HepG2 (cell line): ENCODE data around the gene TM9SF4. TPM values are rescaled to one million over a fixed set of nuclear protein-coding genes. Genes with fewer than 3 reads are reported as not detected.

Experiments used
- ATAC-seq: fragments of 200-7000 bp; cut with Tn5 transposase; 3 replicates; pipeline ENCODE4 v1.9.1; 2020; ENCODE audit warnings: mild to moderate bottlenecking, moderate library complexity
- BruUV-seq: library from RNA; stranded (reverse); fragments of 400-500 nt; replicated peaks from 2 replicates; lab custom pipeline; 2021; lab: Mats Ljungman, UMichigan
- CTCF ChIA-PET: fragments of 300-600 bp; formaldehyde crosslinking; extraction: SDS; loops from one replicate; lab custom pipeline; 2021; ENCODE audit warnings: low total read pairs, inconsistent platforms, low intra/inter-chr PET ratio; lab: Yijun Ruan, JAX
- POLR2A ChIA-PET: fragments of 350-600 bp; sonication (Branson Sonifier 250); formaldehyde crosslinking; loops from one replicate; lab custom pipeline; 2020; ENCODE audit warnings: antibody characterized with exemption, inconsistent platforms; lab: Yijun Ruan, JAX
- DNase-seq: peaks from one replicate; pipeline ENCODE4 v3.0.0-alpha.2; 2015; ENCODE audit warnings: low spot score
- FAIRE-seq: peaks from 3 replicates; lab custom pipeline; 2011; peaks lifted over from hg19 to GRCh38; lab: Jason Lieb, UNC
- H2AFZ ChIP-seq: one replicate; pipeline ENCODE4 v1.6.1; 2011; ENCODE audit warnings: low read length, inconsistent platforms
- H3K27ac ChIP-seq: fragments of 300-600 bp; 3 replicates; pipeline ENCODE4 v1.8.0; 2011; ENCODE audit warnings: mixed run types, mild to moderate bottlenecking, mixed read lengths, low read length, inconsistent platforms; ENCODE audit not compliant: insufficient read depth; ENCODE audit errors: extremely low read length
- H3K27me3 ChIP-seq, 2 experiments: fragments of 200-600 bp in 1 of 2; 2 replicates in 1 of 2; 3 replicates in 1 of 2; pipeline versions ENCODE4 v1.6.0 to v1.8.0; 2011; ENCODE audit warnings: low read length in 2 of 2, mild to moderate bottlenecking in 2 of 2, moderate library complexity in 2 of 2, inconsistent platforms in 1 of 2; ENCODE audit not compliant: insufficient read depth in 2 of 2, control insufficient read depth in 1 of 2
- H3K36me3 ChIP-seq, 2 experiments: fragments of 200-600 bp in 1 of 2; replicated peaks in 1 of 2; 2 replicates in 1 of 2; 3 replicates in 1 of 2; pipeline versions ENCODE4 v1.5.1 to v1.8.0; 2011; ENCODE audit warnings: low read length in 2 of 2, inconsistent platforms in 1 of 2; ENCODE audit not compliant: insufficient read depth in 2 of 2, control insufficient read depth in 1 of 2
- H3K4me1 ChIP-seq: 2 replicates; pipeline ENCODE4 v1.5.1; 2012; ENCODE audit warnings: low read length, inconsistent platforms; ENCODE audit not compliant: insufficient read depth
- H3K4me2 ChIP-seq: 2 replicates; pipeline ENCODE4 v1.6.0; 2011; ENCODE audit warnings: low read depth, low read length, inconsistent platforms
- H3K4me3 ChIP-seq, 3 experiments: fragments of 200-600 bp in 1 of 3; sonication (generic), shearing (Covaris generic) in 1 of 3; replicated peaks in 1 of 3; 2 replicates each; pipeline ENCODE4 v1.5.1; 2011 to 2016; ENCODE audit warnings: low read length in 3 of 3, inconsistent platforms in 2 of 3, low read depth in 2 of 3, mild to moderate bottlenecking in 2 of 3, control low read depth in 1 of 3, mixed read lengths in 1 of 3; ENCODE audit not compliant: insufficient read depth in 1 of 3
- H3K79me2 ChIP-seq: one replicate; pipeline ENCODE4 v1.6.1; 2011; ENCODE audit warnings: low read length, inconsistent platforms; ENCODE audit not compliant: insufficient read depth
- H3K9ac ChIP-seq: 2 replicates; pipeline ENCODE4 v1.6.0; 2011; ENCODE audit warnings: mild to moderate bottlenecking, low read depth, low read length, inconsistent platforms; ENCODE audit not compliant: insufficient read depth
- H3K9me3 ChIP-seq: 2 replicates; pipeline ENCODE4 v1.5.1; 2012; ENCODE audit warnings: mild to moderate bottlenecking, low read length
- H4K20me1 ChIP-seq: 2 replicates; pipeline ENCODE4 v1.6.0; 2011; ENCODE audit warnings: inconsistent platforms, mild to moderate bottlenecking, low read length, moderate library complexity; ENCODE audit not compliant: insufficient read depth
- AGO2 ChIP-seq: fragments of 200-400 bp; formaldehyde crosslinking; optimal IDR thresholded peaks from 2 replicates; pipeline ENCODE3; 2017; ENCODE audit warnings: mild to moderate bottlenecking, low read depth, low read length, moderate library complexity
- AKAP8 ChIP-seq: sonication (generic); formaldehyde crosslinking; IDR thresholded peaks from 2 replicates; pipeline ENCODE4 v1.5.1; 2020; ENCODE audit warnings: mild to moderate bottlenecking, missing genetic modification reagents
- ARNTL ChIP-seq: sonication (generic); formaldehyde crosslinking; IDR thresholded peaks from 2 replicates; pipeline ENCODE4 v1.4.0; 2020; ENCODE audit warnings: mild to moderate bottlenecking, missing genetic modification reagents
- DNMT1 ChIP-seq: sonication (generic); formaldehyde crosslinking; IDR thresholded peaks from 2 replicates; pipeline ENCODE4 v1.5.1; 2020; ENCODE audit warnings: mild to moderate bottlenecking, missing genetic modification reagents
- HDAC1 ChIP-seq: sonication (generic); formaldehyde crosslinking; IDR thresholded peaks from 2 replicates; pipeline ENCODE4 v1.5.1; 2020; ENCODE audit warnings: mild to moderate bottlenecking, missing genetic modification reagents
- MAFF ChIP-seq: IDR thresholded peaks from 2 replicates; pipeline ENCODE4 v1.6.1; 2011; ENCODE audit warnings: low read depth, low read length, improper control_type of control experiment
- MIER3 ChIP-seq: IDR thresholded peaks from 2 replicates; pipeline ENCODE4 v1.6.1; 2016; ENCODE audit warnings: missing compliant biosample characterization, borderline replicate concordance
- PCBP1 ChIP-seq: fragments of 200-400 bp; formaldehyde crosslinking; IDR thresholded peaks from 2 replicates; pipeline ENCODE4 v1.6.1; 2017; ENCODE audit warnings: mild to moderate bottlenecking, low read depth, low read length, borderline replicate concordance
- POLR2A ChIP-seq, 2 experiments: IDR thresholded peaks; 2 replicates each; pipeline ENCODE4 v1.6.1; 2011; ENCODE audit warnings: low read depth in 2 of 2, low read length in 2 of 2, mild to moderate bottlenecking in 1 of 2, moderate library complexity in 1 of 2; ENCODE audit not compliant: insufficient read depth in 1 of 2
- RXRA ChIP-seq: sonication (generic); formaldehyde crosslinking; IDR thresholded peaks from 2 replicates; pipeline ENCODE4 v1.5.1; 2020; ENCODE audit warnings: missing genetic modification reagents
- ZFY ChIP-seq: sonication (generic); formaldehyde crosslinking; IDR thresholded peaks from 2 replicates; pipeline ENCODE4 v1.4.0; 2020; ENCODE audit warnings: missing genetic modification reagents
- ZNF264 ChIP-seq: sonication (generic); formaldehyde crosslinking; IDR thresholded peaks from 2 replicates; pipeline ENCODE4 v1.4.0; 2020; ENCODE audit warnings: missing genetic modification reagents
- ZNF333 ChIP-seq: sonication (generic); formaldehyde crosslinking; IDR thresholded peaks from 2 replicates; pipeline ENCODE4 v1.4.0; 2020; ENCODE audit warnings: mild to moderate bottlenecking, missing genetic modification reagents, borderline replicate concordance
- ZNF530 ChIP-seq: sonication (generic); formaldehyde crosslinking; IDR thresholded peaks from 2 replicates; pipeline ENCODE4 v1.5.0; 2020; ENCODE audit warnings: low read depth, mild to moderate bottlenecking, missing genetic modification reagents
- ZNF687 ChIP-seq: sonication (generic); formaldehyde crosslinking; IDR thresholded peaks from 2 replicates; pipeline ENCODE4 v1.5.1; 2020; ENCODE audit warnings: mild to moderate bottlenecking, missing genetic modification reagents, moderate library complexity
- WGBS: methylation state at CpG from one replicate; pipeline ENCODE4 v1.1.6; 2017; ENCODE audit warnings: low lambda C conversion rate; 5-methylcytosine and 5-hydroxymethylcytosine counted together
- in situ Hi-C: cut with HindIII; loops from 2 replicates; pipeline ENCODE4 v1.10.0; 2017; ENCODE audit warnings: low pct_unique_long_range_greater_than_20kb; ENCODE audit not compliant: extremely low pct_ligation_motif_present
- intact Hi-C: fragments of 100-400 bp; cut with micrococcal nuclease; formaldehyde crosslinking; loops from one replicate; pipeline ENCODE4 v1.10.0; 2022; ENCODE audit not compliant: unreplicated experiment
- polyA plus RNA-seq, 8 experiments: library from polyadenylated mRNA; depleted of rRNA in 3 of 8; stranded (reverse) in 7 of 8; unstranded in 1 of 8; fragments of >200 nt; fragmentation: Illumina TruSeq in 4 of 8; extraction: Trizol in 4 of 8; gene quantifications; 2 replicates each; pipeline versions ENCODE4 v1.2.1 to v1.2.3, GENCODE V29; 2011 to 2016; ENCODE audit warnings: low read depth in 4 of 8, missing spikeins in 1 of 8, mixed read lengths in 1 of 8; ENCODE audit not compliant: insufficient read depth in 1 of 8
- total RNA-seq, 5 experiments: library from RNA; depleted of rRNA; stranded (reverse); fragments of >200 nt; fragmentation: Illumina TruSeq; extraction: Trizol; gene quantifications; 2 replicates each; pipeline ENCODE4 v1.2.3, GENCODE V29; 2016; ENCODE audit warnings: low read depth in 1 of 5
- TF ChIP-seq, protein P1 (sequence below): sonication (generic); formaldehyde crosslinking; IDR thresholded peaks from 2 replicates; pipeline ENCODE4 v1.8.0; 2022; ENCODE audit warnings: low read depth, missing genetic modification reagents
- TF ChIP-seq, protein P2 (sequence below): sonication (generic); formaldehyde crosslinking; IDR thresholded peaks from 2 replicates; pipeline ENCODE4 v1.9.0; 2021; ENCODE audit warnings: missing genetic modification reagents, mild to moderate bottlenecking, borderline replicate concordance

The TM9SF4 gene
- total and polyA plus RNA-seq, 2 of the 13 experiments (the other 11 are each of a cell fraction or from before 2014, with no cell fraction given) = 53.5 to 171 TPM

GRCh38 chr20:32189123-32189410 lies 79.6 kb downstream of the TM9SF4 start (continued):
- no peak for TF ChIP-seq ZFY (CRISPR knock-in tag)
- TF ChIP-seq ZNF530 (CRISPR knock-in tag) = no peak
- 0 out of 2 replicates have a peak, but pooled peaks have one; percentile 12 for TF ChIP-seq AKAP8 (CRISPR knock-in tag)
- TF ChIP-seq, protein P1, sequence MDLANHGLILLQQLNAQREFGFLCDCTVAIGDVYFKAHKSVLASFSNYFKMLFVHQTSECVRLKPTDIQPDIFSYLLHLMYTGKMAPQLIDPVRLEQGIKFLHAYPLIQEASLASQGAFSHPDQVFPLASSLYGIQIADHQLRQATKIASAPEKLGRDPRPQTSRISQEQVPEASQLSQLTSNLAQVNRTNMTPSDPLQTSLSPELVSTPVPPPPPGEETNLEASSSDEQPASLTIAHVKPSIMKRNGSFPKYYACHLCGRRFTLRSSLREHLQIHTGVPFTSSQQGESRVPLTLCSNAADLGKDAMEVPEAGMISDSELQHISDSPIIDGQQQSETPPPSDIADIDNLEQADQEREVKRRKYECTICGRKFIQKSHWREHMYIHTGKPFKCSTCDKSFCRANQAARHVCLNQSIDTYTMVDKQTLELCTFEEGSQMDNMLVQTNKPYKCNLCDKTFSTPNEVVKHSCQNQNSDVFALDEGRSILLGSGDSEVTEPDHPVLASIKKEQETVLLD (CRISPR knock-in tag) = no peak
- TF ChIP-seq ZNF264 (CRISPR knock-in tag) = no peak
- 0 out of 2 replicates have a peak, but pooled peaks have one; percentile 14 for TF ChIP-seq DNMT1 (CRISPR knock-in tag)

- no peak overlapping the region for H3K4me3 ChIP-seq
- peak in 1 of 2 experiments; percentile 7; a peak in 2 of 4 replicates for TF ChIP-seq POLR2A (IDR thresholded peaks at IDR 0.05; ENCODE audit: insufficient read depth in 1 of 2, low read depth in 2 of 2, low read length in 2 of 2)
- TF ChIP-seq ZNF333 = no peak
- TF ChIP-seq MAFF = no peak
- TF ChIP-seq, protein P2, sequence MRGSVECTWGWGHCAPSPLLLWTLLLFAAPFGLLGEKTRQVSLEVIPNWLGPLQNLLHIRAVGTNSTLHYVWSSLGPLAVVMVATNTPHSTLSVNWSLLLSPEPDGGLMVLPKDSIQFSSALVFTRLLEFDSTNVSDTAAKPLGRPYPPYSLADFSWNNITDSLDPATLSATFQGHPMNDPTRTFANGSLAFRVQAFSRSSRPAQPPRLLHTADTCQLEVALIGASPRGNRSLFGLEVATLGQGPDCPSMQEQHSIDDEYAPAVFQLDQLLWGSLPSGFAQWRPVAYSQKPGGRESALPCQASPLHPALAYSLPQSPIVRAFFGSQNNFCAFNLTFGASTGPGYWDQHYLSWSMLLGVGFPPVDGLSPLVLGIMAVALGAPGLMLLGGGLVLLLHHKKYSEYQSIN = no peak
- TF ChIP-seq MIER3 (CRISPR knock-in tag) = no peak
- no peak for TF ChIP-seq ARNTL (CRISPR knock-in tag)
- no peak for TF ChIP-seq ZNF687
- TF ChIP-seq PCBP1 = peak; percentile 52; the same call in 1 of the 2 replicates
- TF ChIP-seq RXRA = peak; percentile 25; the same call in 1 of the 2 replicates
- TF ChIP-seq AGO2 = peak; percentile 80
- no peak for TF ChIP-seq HDAC1 (CRISPR knock-in tag)
Measured at GRCh38 chr20:32189691-32190615, 80.4 kb downstream of the TM9SF4 start.

More at GRCh38 chr20:32189691-32190615, 80.4 kb downstream of the TM9SF4 start:
- Histone ChIP-seq H4K20me1 (no peaks in the 10 kb centered on the region), H2AFZ (no peak overlapping the region), H3K36me3 (peaks cover 9 to 18% of the 10 kb centered on the region in 2 experiments), H3K9ac (no peak overlapping the region), H3K79me2 (no peaks in the 10 kb centered on the region), H3K27me3 (no peaks in the 10 kb centered on the region), H3K4me1 (peaks cover 24% of the 10 kb centered on the region), H3K27ac (no peak overlapping the region), H3K4me2 (no peak overlapping the region), H3K9me3 (no peaks in the 10 kb centered on the region)
- no TSS peak for BruUV-seq
- intact Hi-C loops = no loop called here
- CTCF ChIA-PET = no interaction called here
- DNase-seq = no peak
- in situ Hi-C loops = no loop called here
- peak; percentile 2; the same call in 1 of the 3 replicates for ATAC-seq
- POLR2A ChIA-PET = interaction anchor here (1.8 kb wide), 1 partner anchor 15 kb away, joined by 8 read pairs; no protein-coding TSS in a partner anchor
- FAIRE-seq = no peak
- 94% methylated on average over 88 of the region's 88 CpGs for WGBS
